Type B pancreatic cell (in vitro differentiated cells): ENCODE data around the gene DSCAM. TPM values are rescaled to one million over a fixed set of nuclear protein-coding genes. Genes with fewer than 3 reads are reported as not detected.
A peak's percentile ranks its signal among the peaks of the same experiment; 100 is the strongest.

Experiments
- DNase-seq: peaks from one replicate; pipeline ENCODE4 v3.0.0; 2021; ENCODE audit warnings: mixed read lengths; ENCODE audit not compliant: unreplicated experiment; ENCODE audit errors: extremely low spot score
- H3K27ac Mint-ChIP-seq: 2 replicates; pipeline ENCODE4 v1.8.0; 2021; ENCODE audit warnings: mild to moderate bottlenecking, mixed read lengths
- H3K27me3 Mint-ChIP-seq: 2 replicates; pipeline ENCODE4 v1.8.0; 2021; ENCODE audit warnings: mixed read lengths
- H3K36me3 Mint-ChIP-seq: 2 replicates; pipeline ENCODE4 v1.8.0; 2021; ENCODE audit warnings: mixed read lengths
- H3K4me1 Mint-ChIP-seq: one replicate; pipeline ENCODE4 v1.8.0; 2021; ENCODE audit warnings: mixed read lengths; ENCODE audit not compliant: unreplicated experiment
- H3K4me3 Mint-ChIP-seq: 2 replicates; pipeline ENCODE4 v1.8.0; 2021; ENCODE audit warnings: mild to moderate bottlenecking, mixed read lengths
- H3K9me3 Mint-ChIP-seq: 2 replicates; pipeline ENCODE4 v1.8.0; 2021; ENCODE audit warnings: mixed read lengths
- total RNA-seq: library from RNA; stranded (reverse); gene quantifications from 2 replicates; pipeline ENCODE4 v1.2.1, GENCODE V29; 2021; ENCODE audit warnings: low replicate concordance
- TF ChIP-seq, protein P1 (sequence below): fragments of 200-600 bp; sonication (generic); conservative IDR thresholded peaks from 2 replicates; pipeline ENCODE4 v1.5.0; 2021; ENCODE audit warnings: antibody characterized with exemption, mild to moderate bottlenecking

The DSCAM gene
- total RNA-seq, 1 donor from 2014 or later, result 1.4 TPM

- TF ChIP-seq, protein P1, sequence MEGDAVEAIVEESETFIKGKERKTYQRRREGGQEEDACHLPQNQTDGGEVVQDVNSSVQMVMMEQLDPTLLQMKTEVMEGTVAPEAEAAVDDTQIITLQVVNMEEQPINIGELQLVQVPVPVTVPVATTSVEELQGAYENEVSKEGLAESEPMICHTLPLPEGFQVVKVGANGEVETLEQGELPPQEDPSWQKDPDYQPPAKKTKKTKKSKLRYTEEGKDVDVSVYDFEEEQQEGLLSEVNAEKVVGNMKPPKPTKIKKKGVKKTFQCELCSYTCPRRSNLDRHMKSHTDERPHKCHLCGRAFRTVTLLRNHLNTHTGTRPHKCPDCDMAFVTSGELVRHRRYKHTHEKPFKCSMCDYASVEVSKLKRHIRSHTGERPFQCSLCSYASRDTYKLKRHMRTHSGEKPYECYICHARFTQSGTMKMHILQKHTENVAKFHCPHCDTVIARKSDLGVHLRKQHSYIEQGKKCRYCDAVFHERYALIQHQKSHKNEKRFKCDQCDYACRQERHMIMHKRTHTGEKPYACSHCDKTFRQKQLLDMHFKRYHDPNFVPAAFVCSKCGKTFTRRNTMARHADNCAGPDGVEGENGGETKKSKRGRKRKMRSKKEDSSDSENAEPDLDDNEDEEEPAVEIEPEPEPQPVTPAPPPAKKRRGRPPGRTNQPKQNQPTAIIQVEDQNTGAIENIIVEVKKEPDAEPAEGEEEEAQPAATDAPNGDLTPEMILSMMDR, result no peak
- Mint-ChIP-seq H3K4me3 (no peak overlapping the region), H3K27ac (no peak overlapping the region), H3K9me3 (no peaks in the 10 kb centered on the region), H3K36me3 (peaks cover 4% of the 10 kb centered on the region), H3K27me3 (peaks cover 8% of the 10 kb centered on the region), H3K4me1 (no peaks in the 10 kb centered on the region)
- no peak for DNase-seq
Observed at GRCh38 chr21:40393066-40393465, 453.9 kb downstream of the DSCAM start.

DNA sequence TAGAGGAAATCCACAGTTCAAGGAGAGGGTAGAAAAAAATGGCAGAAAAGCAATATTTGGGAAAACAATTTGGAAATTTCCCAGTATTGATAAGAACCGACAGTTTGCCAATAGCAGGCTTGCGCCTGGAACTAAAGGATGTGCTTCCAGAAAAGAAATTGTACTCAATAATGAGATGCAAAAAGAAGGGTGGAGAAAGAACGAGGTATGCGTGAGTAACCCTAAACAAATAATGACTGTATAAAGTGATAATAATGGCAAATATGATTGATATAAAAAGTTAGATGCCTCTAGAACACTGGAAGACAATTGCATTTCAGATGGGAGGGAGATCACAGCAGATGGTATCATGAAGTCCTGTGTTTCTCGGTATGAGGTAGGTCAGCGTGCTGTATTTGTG lies 458.9 kb downstream of the DSCAM start:
- TF ChIP-seq, protein P1, result no peak
- no peak overlapping the region for H3K4me3 Mint-ChIP-seq
- H3K27me3 Mint-ChIP-seq, result peaks cover 3% of the 10 kb centered on the region
- DNase-seq, result no peak
- H3K9me3 Mint-ChIP-seq, result no peaks in the 10 kb centered on the region
- H3K27ac Mint-ChIP-seq, result no peak overlapping the region
- no peaks in the 10 kb centered on the region for H3K4me1 Mint-ChIP-seq
- no peaks in the 10 kb centered on the region for H3K36me3 Mint-ChIP-seq

GRCh38 chr21:40386981-40387747 lies 459.8 kb downstream of the DSCAM start:
- Mint-ChIP-seq H3K27me3 (peaks cover 3% of the 10 kb centered on the region), H3K9me3 (no peaks in the 10 kb centered on the region), H3K36me3 (no peaks in the 10 kb centered on the region), H3K27ac (no peak overlapping the region), H3K4me3 (no peak overlapping the region), H3K4me1 (no peaks in the 10 kb centered on the region)
- no peak for DNase-seq
- TF ChIP-seq, protein P1, result no peak

- peak; percentile 69 for DNase-seq
- peaks cover 3% of the 10 kb centered on the region for H3K27me3 Mint-ChIP-seq
- no peaks in the 10 kb centered on the region for H3K9me3 Mint-ChIP-seq
- H3K4me1 Mint-ChIP-seq, result no peaks in the 10 kb centered on the region
- no peak overlapping the region for H3K4me3 Mint-ChIP-seq
- H3K36me3 Mint-ChIP-seq, result no peaks in the 10 kb centered on the region
- no peak overlapping the region for H3K27ac Mint-ChIP-seq
- TF ChIP-seq, protein P1, result peak; percentile 96
Observed at GRCh38 chr21:40386294-40386911, 460.6 kb downstream of the DSCAM start.

- no peaks in the 10 kb centered on the region for H3K36me3 Mint-ChIP-seq
- TF ChIP-seq, protein P1, result no peak
- DNase-seq, result no peak
- no peak overlapping the region for H3K27ac Mint-ChIP-seq
- no peak overlapping the region for H3K4me3 Mint-ChIP-seq
- no peaks in the 10 kb centered on the region for H3K9me3 Mint-ChIP-seq
- H3K4me1 Mint-ChIP-seq, result no peaks in the 10 kb centered on the region
- H3K27me3 Mint-ChIP-seq, result peaks cover 3% of the 10 kb centered on the region
Observed at GRCh38 chr21:40385883-40386282, 461.1 kb downstream of the DSCAM start.
